GM21360 (cell line): ENCODE results near the gene GARIN1A.
"Not testable (repeated sequence)": the region's sequence is repeated elsewhere in the genome, so short reads cannot be mapped to it uniquely, and the experiment has no call there.

Experiments
- ATAC-seq: cut with Tn5 transposase; IDR thresholded peaks from one replicate; pipeline ENCODE4 v1.9.1; 2021; ENCODE audit warnings: mild to moderate bottlenecking, moderate library complexity; ENCODE audit not compliant: unreplicated experiment

GARIN1A gene

DNA sequence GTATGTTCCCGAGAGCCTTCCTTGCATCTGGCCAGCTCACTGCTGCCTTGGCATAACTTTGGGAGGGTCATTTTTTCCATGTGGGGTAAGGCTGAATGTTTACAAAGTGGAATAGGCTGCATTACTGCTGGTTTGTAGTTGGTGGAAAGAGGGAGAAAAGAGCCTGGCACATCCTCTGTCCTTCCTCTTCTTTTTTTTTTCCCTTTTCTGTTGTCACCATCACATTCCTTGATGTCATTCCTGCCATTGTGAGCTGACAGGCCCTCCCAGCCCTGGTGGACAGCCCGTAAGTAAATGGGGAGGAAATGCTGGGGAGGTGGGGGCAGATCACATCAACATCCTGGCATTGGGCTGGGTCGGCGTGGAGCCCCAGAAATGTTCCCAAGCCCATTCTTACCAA is at the start of gene GARIN1A:
Gene GARIN1A, plus strand, starts transcription at position 301 of the 400 bp plus-strand sequence. CDS start 106 bp downstream, outside the sequence.
- no peak for ATAC-seq

GRCh38 chr7:128627124-128627523 is 45.0 kb upstream of the GARIN1A start:
- ATAC-seq: not testable (repeated sequence)

DNA sequence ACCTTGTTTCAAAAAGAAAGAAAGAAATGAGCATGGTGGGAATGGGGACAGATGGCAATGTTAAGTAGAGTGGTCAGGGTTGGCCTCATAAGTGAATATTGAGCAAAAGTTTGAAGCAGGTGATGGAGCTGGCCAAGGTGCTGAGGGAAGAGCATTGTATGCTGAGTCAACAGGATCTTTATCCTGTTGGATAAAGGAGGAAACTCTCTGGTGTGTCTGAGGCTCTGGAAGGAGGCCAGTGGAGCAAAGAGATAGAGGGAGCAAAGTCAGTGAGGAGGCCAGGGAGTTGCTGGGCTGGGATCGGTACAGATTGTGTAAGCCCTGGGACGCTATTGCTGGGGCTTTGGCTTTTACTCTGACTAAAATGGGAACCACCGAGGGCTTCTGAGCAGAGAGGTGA is 38.2 kb upstream of the GARIN1A start:
- ATAC-seq: not testable (repeated sequence)

- not testable (repeated sequence) for ATAC-seq
Measured at GRCh38 chr7:128645206-128645605, 26.9 kb upstream of the GARIN1A start.

DNA sequence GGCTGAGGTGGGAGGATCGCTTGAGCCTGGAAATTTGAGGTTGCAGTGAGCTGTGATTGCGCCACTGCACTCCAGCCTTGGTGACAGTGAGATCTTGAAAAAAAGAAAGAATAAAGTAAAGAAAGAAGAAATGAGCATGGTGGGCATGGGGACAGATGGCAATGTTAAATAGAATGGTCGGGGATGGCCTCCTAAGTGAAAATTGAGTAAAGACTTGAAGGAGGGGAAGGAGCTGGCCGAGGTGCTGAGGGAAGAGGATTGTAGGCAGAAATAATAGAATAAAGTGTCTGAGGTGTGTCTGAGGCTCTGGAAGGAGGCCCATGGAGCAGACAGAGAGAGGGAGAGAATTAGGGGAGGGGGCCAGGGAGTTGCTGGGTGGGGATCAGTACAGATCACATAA is 26.2 kb upstream of the GARIN1A start:
- ATAC-seq: not testable (repeated sequence)

DNA sequence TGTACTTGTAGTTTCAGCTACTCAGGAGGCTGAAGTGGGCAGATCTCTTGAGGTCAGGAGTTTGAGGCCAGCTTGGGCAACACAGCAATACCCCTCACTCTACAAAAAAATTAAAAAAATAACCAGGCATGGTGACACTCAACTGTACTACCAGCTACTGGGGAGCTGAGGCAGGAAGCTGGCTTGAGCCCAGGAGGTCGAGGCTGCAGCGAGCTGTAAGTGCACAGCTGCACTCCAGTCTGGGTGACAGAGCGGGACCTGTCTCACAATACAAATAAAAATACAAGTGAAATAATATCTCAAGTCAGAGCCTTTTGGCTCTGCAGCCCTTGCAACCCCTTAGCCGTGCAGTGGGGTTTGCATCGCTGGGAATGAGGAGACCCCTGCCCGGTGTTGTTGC is 25.2 kb upstream of the GARIN1A start:
- not testable (repeated sequence) for ATAC-seq

DNA sequence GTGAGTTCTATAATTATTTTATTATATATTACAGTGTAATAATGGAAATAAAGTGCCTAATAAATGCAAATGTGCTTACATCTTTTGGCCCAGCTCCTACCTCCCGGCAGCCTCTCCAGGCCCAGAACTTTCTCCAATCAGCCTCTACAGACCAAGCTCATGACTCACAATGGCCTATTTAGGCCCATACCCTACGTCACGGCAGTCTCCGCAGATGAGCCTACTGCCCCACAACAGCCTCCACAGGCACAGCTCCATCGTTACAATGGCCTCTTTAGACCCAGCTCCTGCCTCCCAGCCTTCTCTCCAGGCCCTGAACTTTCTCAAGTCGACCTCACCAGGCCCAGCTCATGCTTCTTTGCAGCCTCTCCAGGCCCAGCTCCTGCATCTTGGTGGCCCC is 21.0 kb upstream of the GARIN1A start:
- not testable (repeated sequence) for ATAC-seq

DNA sequence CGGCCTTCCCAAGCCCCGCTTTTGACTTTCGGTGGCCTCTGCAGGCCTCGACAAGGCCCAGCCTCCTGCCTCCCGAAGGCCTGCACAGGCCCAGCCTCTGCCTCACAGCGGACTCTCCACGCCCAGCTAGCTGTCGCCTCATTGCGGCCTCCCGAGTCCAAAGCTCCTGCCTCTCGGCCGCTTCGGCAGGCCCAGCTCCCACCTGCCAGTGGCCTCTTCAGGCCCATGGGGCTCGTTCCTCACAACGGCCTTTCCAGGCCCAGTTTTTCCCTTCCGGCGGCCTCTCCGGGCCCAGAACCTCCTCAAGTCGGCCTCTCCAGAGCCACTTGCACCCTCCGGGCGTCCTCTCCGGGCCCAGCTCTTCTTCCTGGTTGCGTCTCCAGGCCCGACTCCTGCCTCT is 19.5 kb upstream of the GARIN1A start:
- ATAC-seq: not testable (repeated sequence)

GRCh38 chr7:128653197-128653596 is 18.9 kb upstream of the GARIN1A start:
- ATAC-seq: not testable (repeated sequence)

DNA sequence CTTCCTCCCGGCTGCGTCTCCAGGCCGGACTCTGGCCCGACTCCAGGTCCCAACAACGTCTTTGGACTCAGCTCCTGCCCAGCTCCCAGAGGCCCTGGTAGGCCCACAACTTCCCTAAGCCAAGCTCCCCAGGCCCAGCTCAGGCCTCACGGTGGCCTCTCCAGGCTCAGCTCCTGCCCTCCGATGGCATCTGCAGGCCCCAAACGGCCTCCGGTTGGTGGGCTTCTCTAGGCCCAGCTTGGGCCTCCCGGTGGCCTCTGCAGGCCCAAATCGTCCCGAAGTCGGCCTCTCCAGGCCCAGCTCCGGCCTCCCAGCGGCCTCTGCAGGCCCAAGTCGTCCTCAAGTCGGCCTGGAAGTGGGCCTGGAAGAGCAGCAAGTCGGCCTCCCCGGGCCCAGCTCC is 18.0 kb upstream of the GARIN1A start:
- not testable (repeated sequence) for ATAC-seq

DNA sequence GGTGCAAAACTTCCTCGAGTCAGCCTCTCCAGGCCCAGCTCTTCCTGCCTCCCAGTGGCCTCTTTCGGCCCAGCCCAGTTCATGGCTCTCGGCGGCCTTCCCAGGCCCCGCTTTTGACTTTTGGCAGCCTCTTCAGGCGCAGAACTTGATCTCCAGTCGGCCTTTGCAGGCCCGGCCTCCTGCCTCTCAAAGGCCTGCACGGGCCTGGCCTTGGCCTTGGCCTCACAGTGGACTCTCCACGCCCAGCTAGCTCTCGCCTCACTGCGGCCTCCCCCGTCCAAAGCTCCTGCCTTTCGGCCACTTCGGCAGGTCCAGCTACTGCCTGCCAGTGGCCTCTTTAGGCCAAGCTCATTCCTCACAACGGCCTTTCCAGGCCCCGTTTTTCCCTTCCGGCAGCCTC is 17.6 kb upstream of the GARIN1A start:
- ATAC-seq: not testable (repeated sequence)

DNA sequence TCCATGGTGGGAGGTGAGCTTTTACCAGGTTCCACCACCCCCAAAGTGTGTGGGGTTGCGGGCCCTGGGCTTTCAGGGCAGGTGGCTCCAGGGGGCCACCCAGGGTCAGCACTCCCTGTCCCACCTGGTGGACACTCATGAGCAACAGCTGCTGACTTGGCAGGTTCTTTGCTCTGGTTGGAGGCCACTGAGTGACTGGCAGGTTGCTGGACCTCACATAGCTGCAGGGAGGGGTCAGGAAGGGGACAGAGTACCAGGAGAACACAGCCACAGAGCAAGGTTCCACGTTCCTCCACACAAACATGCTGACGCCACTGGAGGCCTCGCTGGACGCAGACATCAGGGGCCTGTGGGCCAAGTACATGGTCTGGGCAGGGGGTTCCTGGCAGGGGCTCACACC is 13.7 kb upstream of the GARIN1A start:
- ATAC-seq: not testable (repeated sequence)

DNA sequence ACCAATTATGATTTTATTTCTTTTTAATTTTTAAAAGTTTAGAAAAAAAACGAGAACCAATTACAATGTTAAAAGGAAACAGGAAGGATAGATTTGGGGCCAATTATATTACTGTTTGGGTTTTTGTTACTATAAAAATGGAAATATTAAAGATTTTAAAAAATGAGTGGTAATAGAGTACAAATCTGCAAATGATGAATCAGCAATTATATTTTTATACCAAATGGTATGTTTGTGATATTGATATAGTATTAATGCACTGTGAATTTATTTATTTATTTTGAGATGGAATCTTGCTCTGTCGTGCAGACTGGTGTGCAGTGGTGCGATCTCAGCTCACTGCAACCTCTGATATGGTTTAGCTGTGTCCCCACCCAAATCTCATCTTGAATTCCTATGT is 11.5 kb upstream of the GARIN1A start:
- no peak for ATAC-seq

- ATAC-seq: no peak
Measured at GRCh38 chr7:128661446-128661845, 10.6 kb upstream of the GARIN1A start.

DNA sequence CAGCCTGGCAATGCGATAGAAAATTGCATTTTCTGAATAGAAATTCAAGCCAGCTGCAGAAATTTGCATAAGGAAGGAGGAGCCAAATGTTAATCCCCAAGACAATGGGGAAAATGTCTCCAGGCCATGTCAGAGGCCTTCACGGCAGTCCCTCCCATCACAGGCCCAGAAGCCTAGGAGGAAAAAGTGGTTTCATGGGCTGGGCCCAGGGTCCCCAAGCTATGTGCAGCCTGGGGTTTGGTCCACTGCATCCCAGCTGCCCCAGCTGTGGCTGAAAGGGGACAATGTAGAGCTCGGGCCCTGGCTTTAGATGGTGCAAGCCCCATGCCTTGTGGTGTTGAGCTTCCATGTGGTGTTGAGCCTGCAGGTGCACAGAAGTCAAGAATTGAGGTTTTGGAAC is 10.0 kb upstream of the GARIN1A start:
- no peak for ATAC-seq

GRCh38 chr7:128663223-128663622 is 8.9 kb upstream of the GARIN1A start:
- ATAC-seq: not testable (repeated sequence)

GRCh38 chr7:128665057-128665456 is 7.0 kb upstream of the GARIN1A start:
- no peak for ATAC-seq

- ATAC-seq: no peak
Measured at GRCh38 chr7:128666200-128666599, 5.9 kb upstream of the GARIN1A start.

- no peak for ATAC-seq
Measured at GRCh38 chr7:128672927-128673517, 930 bp downstream of the GARIN1A start.

GRCh38 chr7:128673571-128673970 is 1.5 kb downstream of the GARIN1A start:
- ATAC-seq: no peak

DNA sequence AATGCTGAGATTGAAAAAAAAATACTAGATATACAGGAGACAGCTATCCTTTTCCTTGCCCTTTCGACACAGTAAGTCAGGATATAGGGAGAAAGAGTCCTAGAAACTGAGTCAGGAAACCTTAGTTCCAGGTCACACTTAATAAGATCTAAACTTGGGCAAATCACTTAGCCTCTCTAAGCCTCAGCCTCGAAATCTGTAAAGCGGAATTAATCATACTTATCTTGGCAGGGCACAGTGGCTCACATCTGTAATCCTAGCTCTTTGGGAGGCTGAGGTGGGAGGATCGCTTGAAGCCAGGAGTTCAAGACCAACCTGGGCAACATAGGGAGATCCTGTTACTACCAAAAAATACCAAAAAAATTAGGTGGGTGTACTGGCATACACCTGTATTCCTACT is 4.6 kb downstream of the GARIN1A start:
- no peak for ATAC-seq

- no peak for ATAC-seq
Measured at GRCh38 chr7:128679920-128680319, 7.8 kb downstream of the GARIN1A start.
